ENCODE measurements around the gene ASB2.

ASB2 gene

GRCh38 chr14:93991649-93992048 lies 15.3 kb upstream of the ASB2 start:
- no peaks in the 10 kb centered on the region for H3K9me3 Mint-ChIP-seq
- DNase-seq (ENCODE audit: low spot score in 2 of 2) (no peak), ATAC-seq (no peak)
- H3K27ac Mint-ChIP-seq = no peak overlapping the region
- no peaks in the 10 kb centered on the region for H3K36me3 Mint-ChIP-seq
- H3K4me1 Mint-ChIP-seq = peaks cover 45% of the 10 kb centered on the region
- no peak overlapping the region for H3K4me3 Mint-ChIP-seq

GRCh38 chr14:93991212-93991611 lies 14.8 kb upstream of the ASB2 start:
- Mint-ChIP-seq H3K9me3 (no peaks in the 10 kb centered on the region), H3K4me1 (peaks cover 43% of the 10 kb centered on the region), H3K27ac (no peak overlapping the region), H3K36me3 (no peaks in the 10 kb centered on the region), H3K4me3 (no peak overlapping the region)
- ATAC-seq (peak; percentile 61), DNase-seq (ENCODE audit: low spot score in 2 of 2) (no peak)

GRCh38 chr14:93989939-93990338 lies 13.6 kb upstream of the ASB2 start:
- no peaks in the 10 kb centered on the region for H3K36me3 Mint-ChIP-seq
- H3K4me1 Mint-ChIP-seq = peaks cover 30% of the 10 kb centered on the region
- H3K9me3 Mint-ChIP-seq = no peaks in the 10 kb centered on the region
- H3K27ac Mint-ChIP-seq = peak overlapping the region; percentile 49
- DNase-seq (ENCODE audit: low spot score in 2 of 2) (no peak), ATAC-seq (no peak)
- no peak overlapping the region for H3K4me3 Mint-ChIP-seq

GRCh38 chr14:93987815-93988476 lies 11.6 kb upstream of the ASB2 start:
- H3K36me3 Mint-ChIP-seq = no peaks in the 10 kb centered on the region
- no peak overlapping the region for H3K27ac Mint-ChIP-seq
- DNase-seq (ENCODE audit: low spot score in 2 of 2) (no peak), ATAC-seq (no peak)
- H3K9me3 Mint-ChIP-seq = no peaks in the 10 kb centered on the region
- no peak overlapping the region for H3K4me3 Mint-ChIP-seq
- H3K4me1 Mint-ChIP-seq = peaks cover 31% of the 10 kb centered on the region

- H3K4me1 Mint-ChIP-seq = peaks cover 31% of the 10 kb centered on the region
- DNase-seq (ENCODE audit: low spot score in 2 of 2) = no peak
- no peaks in the 10 kb centered on the region for H3K9me3 Mint-ChIP-seq
- no peaks in the 10 kb centered on the region for H3K36me3 Mint-ChIP-seq
- no peak overlapping the region for H3K27ac Mint-ChIP-seq
- H3K4me3 Mint-ChIP-seq = no peak overlapping the region
- ATAC-seq = no peak
Measured at GRCh38 chr14:93987376-93987775, 11.0 kb upstream of the ASB2 start.

- no peak overlapping the region for H3K4me3 Mint-ChIP-seq
- peak overlapping the region; percentile 23 for H3K27ac Mint-ChIP-seq
- H3K36me3 Mint-ChIP-seq = no peaks in the 10 kb centered on the region
- no peak for ATAC-seq
- DNase-seq (ENCODE audit: low spot score in 2 of 2) = no peak
- no peaks in the 10 kb centered on the region for H3K9me3 Mint-ChIP-seq
- H3K4me1 Mint-ChIP-seq = peaks cover 28% of the 10 kb centered on the region
Measured at GRCh38 chr14:93986955-93987354, 10.6 kb upstream of the ASB2 start.

- no peak for DNase-seq (ENCODE audit: low spot score in 2 of 2)
- peaks cover 28% of the 10 kb centered on the region for H3K4me1 Mint-ChIP-seq
- H3K9me3 Mint-ChIP-seq = no peaks in the 10 kb centered on the region
- H3K36me3 Mint-ChIP-seq = no peaks in the 10 kb centered on the region
- no peak for ATAC-seq
- no peak overlapping the region for H3K4me3 Mint-ChIP-seq
- peak overlapping the region; percentile 48 for H3K27ac Mint-ChIP-seq
Measured at GRCh38 chr14:93984987-93985410, 8.6 kb upstream of the ASB2 start.

GRCh38 chr14:93984070-93984469 lies 7.7 kb upstream of the ASB2 start:
- ATAC-seq (peak; percentile 60), DNase-seq (ENCODE audit: low spot score in 2 of 2) (no peak)
- no peak overlapping the region for H3K4me3 Mint-ChIP-seq
- peaks cover 33% of the 10 kb centered on the region for H3K4me1 Mint-ChIP-seq
- no peaks in the 10 kb centered on the region for H3K9me3 Mint-ChIP-seq
- no peak overlapping the region for H3K27ac Mint-ChIP-seq
- H3K36me3 Mint-ChIP-seq = no peaks in the 10 kb centered on the region

- no peak for ATAC-seq
- peak overlapping the region; percentile 75 for H3K27ac Mint-ChIP-seq
- H3K36me3 Mint-ChIP-seq = peaks cover 16% of the 10 kb centered on the region
- H3K4me3 Mint-ChIP-seq = no peak overlapping the region
- H3K4me1 Mint-ChIP-seq = peaks cover 48% of the 10 kb centered on the region
- DNase-seq (ENCODE audit: low spot score in 2 of 2) = no peak
- H3K9me3 Mint-ChIP-seq = no peaks in the 10 kb centered on the region
Measured at GRCh38 chr14:93982230-93983007, 6.0 kb upstream of the ASB2 start.

- no peak for ATAC-seq
- H3K27ac Mint-ChIP-seq = peak overlapping the region; percentile 75
- H3K9me3 Mint-ChIP-seq = no peaks in the 10 kb centered on the region
- H3K4me1 Mint-ChIP-seq = peaks cover 57% of the 10 kb centered on the region
- DNase-seq (ENCODE audit: low spot score in 2 of 2) = no peak
- H3K4me3 Mint-ChIP-seq = no peak overlapping the region
- peaks cover 23% of the 10 kb centered on the region for H3K36me3 Mint-ChIP-seq
Measured at GRCh38 chr14:93981316-93982229, 5.2 kb upstream of the ASB2 start.

- DNase-seq (ENCODE audit: low spot score in 2 of 2) = no peak
- no peak overlapping the region for H3K4me3 Mint-ChIP-seq
Measured at GRCh38 chr14:93980456-93981201, 4.3 kb upstream of the ASB2 start.

GRCh38 chr14:93978735-93979134 lies 2.4 kb upstream of the ASB2 start:
- Mint-ChIP-seq H3K27ac (peak overlapping the region; percentile 95), H3K4me3 (peak overlapping the region; percentile 70), H3K36me3 (peaks cover 26% of the 10 kb centered on the region), H3K4me1 (peaks cover 79% of the 10 kb centered on the region), H3K9me3 (no peaks in the 10 kb centered on the region)
- ATAC-seq (peak; percentile 5), DNase-seq (ENCODE audit: low spot score in 2 of 2) (no peak)

More at GRCh38 chr14:93980456-93981201, 4.3 kb upstream of the ASB2 start:
- H3K36me3 Mint-ChIP-seq = peaks cover 26% of the 10 kb centered on the region
- peaks cover 65% of the 10 kb centered on the region for H3K4me1 Mint-ChIP-seq
- no peak for ATAC-seq
- H3K9me3 Mint-ChIP-seq = no peaks in the 10 kb centered on the region
- H3K27ac Mint-ChIP-seq = peak overlapping the region; percentile 75

GRCh38 chr14:93977790-93978581 lies 1.6 kb upstream of the ASB2 start:
- Mint-ChIP-seq H3K36me3 (peaks cover 26% of the 10 kb centered on the region), H3K27ac (peak overlapping the region; percentile 95), H3K9me3 (no peaks in the 10 kb centered on the region), H3K4me1 (peaks cover 86% of the 10 kb centered on the region), H3K4me3 (peak overlapping the region; percentile 70)
- peak; percentile 91 for ATAC-seq
- DNase-seq (ENCODE audit: low spot score in 2 of 2) = peak; percentile 51 to 81

GRCh38 chr14:93977171-93977570 lies 801 bp upstream of the ASB2 start:
- Mint-ChIP-seq H3K4me1 (peaks cover 94% of the 10 kb centered on the region), H3K27ac (peak overlapping the region; percentile 95), H3K36me3 (peaks cover 26% of the 10 kb centered on the region), H3K4me3 (peak overlapping the region; percentile 70), H3K9me3 (no peaks in the 10 kb centered on the region)
- DNase-seq (ENCODE audit: low spot score in 2 of 2) (no peak), ATAC-seq (no peak)
